GM21367 (cell line): ENCODE measurements around the gene LRRC7.

Experiments used
- ATAC-seq: cut with Tn5 transposase; IDR thresholded peaks from one replicate; pipeline ENCODE4 v1.9.1; 2021; ENCODE audit not compliant: unreplicated experiment

The LRRC7 gene

GRCh38 chr1:69587391-69587790 is 19.7 kb downstream of the LRRC7 start:
- ATAC-seq: no peak

DNA sequence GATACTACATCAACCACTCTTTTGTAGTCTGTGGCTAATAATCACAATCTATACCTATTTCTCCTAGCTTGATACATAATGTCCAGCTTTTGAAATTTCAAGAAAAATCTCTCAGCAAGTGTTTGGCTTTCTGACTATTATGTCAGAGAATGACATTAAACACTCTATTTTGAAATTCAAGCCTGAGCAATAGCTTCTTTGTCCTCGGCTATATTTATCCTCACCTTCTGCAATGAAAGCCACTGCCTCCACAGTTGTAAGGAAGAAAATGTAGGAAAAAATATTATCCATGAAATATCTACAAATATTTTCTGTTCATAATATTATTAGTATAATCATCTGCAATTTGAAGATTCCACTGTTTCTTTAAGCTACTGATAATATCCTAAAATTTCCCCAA is 22.1 kb downstream of the LRRC7 start:
- no peak for ATAC-seq

- no peak for ATAC-seq
Measured at GRCh38 chr1:69592341-69592740, 24.6 kb downstream of the LRRC7 start.

- ATAC-seq: no peak
Measured at GRCh38 chr1:69595486-69595885, 27.8 kb downstream of the LRRC7 start.

DNA sequence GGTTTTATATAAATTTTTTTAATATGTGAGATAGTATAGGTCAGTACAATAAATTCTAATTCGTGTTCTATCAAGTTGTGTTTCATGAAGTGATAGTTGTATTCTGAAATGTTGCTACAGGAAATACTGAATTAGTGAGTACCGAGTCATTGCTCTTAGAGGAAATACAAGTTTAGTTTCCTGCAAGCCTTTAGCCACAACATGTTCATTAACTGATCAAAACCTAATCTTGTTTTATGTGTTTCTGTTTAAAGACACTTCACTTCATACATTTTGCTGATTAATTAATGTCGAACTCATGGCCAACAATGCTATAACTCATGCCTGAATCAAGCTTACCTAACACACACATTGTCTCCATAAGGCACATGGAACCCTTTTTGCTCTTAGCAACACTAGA is 43.6 kb downstream of the LRRC7 start:
- ATAC-seq: no peak

GRCh38 chr1:69613414-69613813 is 45.7 kb downstream of the LRRC7 start:
- no peak for ATAC-seq

- no peak for ATAC-seq
Measured at GRCh38 chr1:69638673-69639072, 71.0 kb downstream of the LRRC7 start.

DNA sequence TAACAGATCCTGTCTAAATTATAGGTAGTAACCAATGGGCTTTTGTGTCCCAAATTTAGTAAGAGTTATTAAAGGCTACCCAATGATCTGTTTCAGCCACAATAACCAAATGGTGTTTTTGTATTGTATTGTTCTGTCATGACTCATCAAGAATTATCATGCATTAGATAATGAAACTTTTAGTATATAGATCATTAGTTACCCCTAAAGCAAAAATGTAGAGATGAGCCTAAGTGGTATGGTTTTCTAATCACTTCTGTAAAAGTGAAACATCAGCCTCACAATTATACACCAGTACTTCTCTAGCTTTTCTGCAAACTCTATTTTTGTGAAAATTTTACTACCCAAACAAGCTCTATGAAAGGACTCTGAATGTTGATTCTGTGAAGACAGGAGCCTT is 71.4 kb downstream of the LRRC7 start:
- no peak for ATAC-seq

DNA sequence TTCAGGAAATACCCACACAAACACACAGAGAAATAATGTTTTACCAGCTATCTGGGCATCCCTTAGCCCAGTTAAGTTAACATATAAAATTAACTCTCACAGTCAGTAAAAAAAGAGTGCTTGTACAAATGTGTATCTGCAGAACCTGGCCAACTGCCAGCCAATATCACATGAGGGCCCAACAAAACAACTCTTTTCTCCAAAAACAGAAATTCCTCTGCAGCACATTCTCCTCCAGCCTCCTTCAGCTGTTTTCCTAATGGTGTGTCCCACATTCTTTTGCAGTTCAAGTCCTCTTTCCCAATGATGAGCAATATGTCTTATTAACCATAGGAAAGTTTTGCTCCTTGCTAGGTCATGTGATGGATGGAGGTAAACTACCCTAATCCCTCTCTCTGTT is 75.5 kb downstream of the LRRC7 start:
- no peak for ATAC-seq

DNA sequence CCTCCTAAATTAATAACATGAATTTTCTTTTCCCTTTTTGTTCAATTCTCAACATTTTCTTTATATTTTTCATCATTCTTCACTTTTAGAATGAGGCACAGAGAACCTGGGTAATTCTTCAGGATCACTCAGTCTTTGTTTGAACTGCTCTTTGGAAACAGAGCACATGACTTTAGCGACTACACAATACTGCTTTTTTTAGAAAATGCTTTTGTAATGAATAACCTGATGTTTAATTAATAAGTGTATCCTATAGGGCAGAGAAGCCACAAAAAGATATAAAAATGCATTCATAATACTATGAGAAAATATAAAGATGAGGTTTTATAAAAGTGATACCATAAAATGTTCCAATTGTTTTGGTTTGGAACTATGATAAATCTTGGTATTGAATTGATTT is 77.8 kb downstream of the LRRC7 start:
- ATAC-seq: no peak

GRCh38 chr1:69648486-69648885 is 80.8 kb downstream of the LRRC7 start:
- ATAC-seq: no peak

DNA sequence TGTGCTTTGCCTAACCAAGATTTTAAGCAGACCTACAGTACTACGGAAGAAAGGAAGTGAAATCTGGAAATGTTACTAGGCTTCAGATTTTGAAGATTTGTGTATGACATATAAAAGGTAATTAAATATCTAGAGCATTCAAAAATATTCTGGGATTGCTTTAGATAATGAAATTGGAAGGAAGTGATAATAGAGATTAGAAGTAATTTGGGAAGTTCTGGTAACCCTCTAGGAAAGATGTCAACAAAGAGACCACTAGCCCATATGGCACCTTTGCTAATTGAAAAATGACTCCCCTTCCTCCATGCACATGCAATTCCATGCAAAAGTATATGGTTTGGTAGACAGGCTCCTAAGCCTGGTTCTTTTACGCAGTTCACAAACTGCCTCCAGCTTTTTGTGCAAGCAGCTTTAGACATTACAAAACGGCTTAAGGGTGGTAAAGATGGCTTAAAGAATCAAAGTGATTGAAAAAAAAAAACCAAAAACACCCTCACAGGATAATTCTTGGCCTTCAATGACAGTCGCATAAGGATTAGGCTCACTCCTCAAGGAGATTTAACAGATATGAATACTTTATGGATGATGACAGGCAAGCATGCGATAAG is 81.8 kb downstream of the LRRC7 start:
- no peak for ATAC-seq

GRCh38 chr1:69650779-69651178 is 83.1 kb downstream of the LRRC7 start:
- no peak for ATAC-seq

GRCh38 chr1:69651656-69652055 is 83.9 kb downstream of the LRRC7 start:
- no peak for ATAC-seq

GRCh38 chr1:69657971-69658370 is 90.2 kb downstream of the LRRC7 start:
- ATAC-seq: no peak

DNA sequence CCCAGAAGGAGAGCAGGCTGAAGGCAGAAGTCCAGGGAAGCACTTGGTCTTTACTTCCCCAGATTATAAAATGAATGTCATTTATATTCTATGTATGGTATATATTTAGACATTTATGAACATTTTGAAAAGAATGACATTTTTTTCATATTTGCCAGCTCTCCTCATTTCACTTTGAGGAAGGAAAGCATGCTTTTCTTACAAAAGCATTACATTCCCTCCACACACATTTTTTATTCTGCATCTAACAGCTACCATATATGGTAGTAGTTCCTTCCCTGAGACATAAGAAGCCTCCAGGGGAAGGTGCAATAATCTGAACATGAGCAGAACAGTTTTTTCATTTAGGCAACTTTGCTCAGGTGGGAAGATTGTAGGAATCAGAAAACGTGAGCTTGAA is 94.0 kb downstream of the LRRC7 start:
- no peak for ATAC-seq

DNA sequence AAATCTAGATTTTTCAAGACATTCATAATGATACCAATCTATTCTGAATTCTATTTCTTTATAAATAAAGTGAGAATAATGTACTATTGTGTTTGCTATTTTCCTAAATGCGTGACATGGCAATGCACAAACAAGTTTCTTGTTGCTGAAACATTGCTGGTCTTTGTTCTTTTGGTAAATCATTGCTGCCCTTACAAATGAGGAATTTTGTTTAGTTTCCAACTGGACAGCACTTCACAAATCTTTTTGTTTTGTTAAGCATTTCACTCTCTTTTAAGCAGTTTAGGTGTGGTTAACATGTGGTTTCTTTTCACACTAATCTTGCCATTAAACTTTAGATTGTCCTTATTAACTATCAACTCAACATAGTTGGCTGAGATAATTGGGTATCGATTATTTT is 94.6 kb downstream of the LRRC7 start:
- ATAC-seq: no peak

DNA sequence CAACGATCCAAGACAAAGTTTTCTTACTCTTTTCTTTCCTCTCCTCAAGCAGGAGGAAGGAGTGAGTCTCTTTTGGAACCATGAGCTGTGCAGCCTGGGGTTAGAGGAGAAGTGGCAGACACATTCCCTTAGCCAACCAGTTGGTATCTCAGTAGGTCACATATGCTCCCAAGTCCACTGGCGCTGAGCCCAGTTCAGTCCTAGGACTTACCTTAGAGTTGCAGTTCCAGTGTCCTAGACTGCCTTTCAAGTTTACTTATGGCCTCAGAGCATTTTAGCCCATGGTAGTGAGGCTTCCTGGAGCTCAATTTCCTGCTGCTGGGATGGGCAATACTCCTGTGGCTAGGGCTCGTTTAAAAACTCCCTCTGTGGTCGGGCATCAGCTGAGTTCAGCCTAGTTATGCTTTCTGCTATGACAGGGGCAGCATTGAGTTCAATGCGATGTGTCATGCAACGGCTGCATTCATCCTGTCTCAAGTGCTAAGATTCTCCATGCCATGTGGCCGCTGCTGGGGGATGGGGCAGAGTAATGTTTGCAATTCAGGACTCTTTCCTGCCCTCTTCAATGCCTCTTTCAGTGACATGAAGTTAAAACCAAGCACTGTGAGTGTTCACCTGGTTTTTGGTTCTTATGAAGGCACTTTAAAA is 103.8 kb downstream of the LRRC7 start:
- no peak for ATAC-seq

DNA sequence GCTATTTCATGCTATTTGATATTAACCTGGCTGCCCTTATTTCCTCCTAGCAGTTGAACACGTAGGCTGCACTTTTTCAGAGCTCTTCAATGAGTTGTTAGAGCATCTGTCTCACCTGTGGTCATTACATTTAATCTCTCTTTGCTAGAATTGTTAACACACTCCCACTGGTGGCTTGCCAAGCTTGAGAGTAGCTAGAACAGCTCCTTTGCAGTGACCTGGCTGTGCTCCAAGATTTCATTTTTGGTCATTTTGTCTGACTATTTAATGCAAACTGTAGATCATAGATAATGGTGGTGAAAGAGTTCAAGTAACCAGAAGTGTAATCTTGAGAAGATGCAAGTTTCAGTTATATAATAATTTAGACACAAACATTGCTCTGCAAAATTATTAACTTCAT is 105.6 kb downstream of the LRRC7 start:
- ATAC-seq: no peak

DNA sequence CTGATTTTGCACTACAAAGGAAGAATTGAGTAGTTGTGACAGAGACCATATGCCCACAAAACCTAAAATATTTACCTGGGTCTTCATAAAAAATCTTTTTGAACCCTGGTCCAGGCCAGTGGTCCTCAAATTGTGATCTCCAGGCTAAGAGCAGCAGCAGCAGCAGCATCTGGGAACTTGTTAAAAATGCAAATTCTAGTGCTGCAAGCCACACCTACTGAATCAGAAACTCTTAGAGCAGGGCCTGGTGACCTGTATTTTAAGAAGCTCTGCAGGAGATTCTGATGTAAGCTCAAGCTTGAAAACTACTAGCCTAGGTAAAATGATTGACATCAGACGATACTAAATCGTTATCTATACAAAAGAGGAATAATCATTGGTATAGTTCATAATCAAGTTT is 112.2 kb downstream of the LRRC7 start:
- no peak for ATAC-seq

- no peak for ATAC-seq
Measured at GRCh38 chr1:69686367-69686984, 118.8 kb downstream of the LRRC7 start.

DNA sequence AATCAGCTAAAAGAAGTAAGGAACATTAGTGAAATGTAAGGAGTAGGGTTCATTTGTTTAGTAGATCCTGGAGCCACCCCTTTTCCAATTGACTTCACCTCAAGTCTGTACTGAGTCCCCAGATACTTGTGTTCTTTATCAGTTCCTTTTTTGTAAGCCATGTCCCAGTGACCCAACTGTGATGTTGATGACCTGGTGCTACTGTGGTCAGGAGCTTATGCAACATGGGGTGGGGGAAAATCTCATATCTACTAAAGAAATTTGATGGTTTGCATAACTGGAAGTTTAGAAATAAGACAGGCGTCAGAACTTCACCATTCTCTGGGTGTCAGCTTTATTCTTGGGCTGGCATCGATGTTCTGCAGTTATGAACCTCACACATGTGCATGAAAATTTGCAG is 120.5 kb downstream of the LRRC7 start:
- ATAC-seq: no peak

GRCh38 chr1:69691179-69691578 is 123.5 kb downstream of the LRRC7 start:
- no peak for ATAC-seq
